ENCODE results near the gene ARHGEF11.

DNA sequence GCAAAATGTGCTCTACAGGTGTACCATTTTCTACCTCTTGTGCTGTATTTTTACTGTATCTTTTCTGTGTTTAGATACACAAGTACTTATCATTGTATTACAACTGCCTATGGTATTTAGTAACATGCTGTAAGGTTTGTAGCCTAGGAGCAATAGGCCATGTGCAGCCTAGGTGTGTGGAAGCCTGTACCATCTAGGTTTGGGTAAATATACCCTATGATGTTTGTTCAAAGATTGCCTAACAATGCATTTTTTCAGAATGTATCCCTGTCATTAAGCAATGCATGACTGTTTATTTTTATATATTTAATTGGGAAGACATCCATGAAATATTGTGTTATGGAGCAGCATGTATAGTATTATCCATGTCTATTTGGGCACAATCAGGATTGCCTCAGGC, 43.1 kb upstream of the ARHGEF11 start:
- no peak for TF ChIP-seq EZH2 (IDR thresholded peaks at IDR 0.05; ENCODE audit: borderline replicate concordance, insufficient read depth, low read depth, low read length, poor library complexity, severe bottlenecking)
- TF ChIP-seq, protein P1, sequence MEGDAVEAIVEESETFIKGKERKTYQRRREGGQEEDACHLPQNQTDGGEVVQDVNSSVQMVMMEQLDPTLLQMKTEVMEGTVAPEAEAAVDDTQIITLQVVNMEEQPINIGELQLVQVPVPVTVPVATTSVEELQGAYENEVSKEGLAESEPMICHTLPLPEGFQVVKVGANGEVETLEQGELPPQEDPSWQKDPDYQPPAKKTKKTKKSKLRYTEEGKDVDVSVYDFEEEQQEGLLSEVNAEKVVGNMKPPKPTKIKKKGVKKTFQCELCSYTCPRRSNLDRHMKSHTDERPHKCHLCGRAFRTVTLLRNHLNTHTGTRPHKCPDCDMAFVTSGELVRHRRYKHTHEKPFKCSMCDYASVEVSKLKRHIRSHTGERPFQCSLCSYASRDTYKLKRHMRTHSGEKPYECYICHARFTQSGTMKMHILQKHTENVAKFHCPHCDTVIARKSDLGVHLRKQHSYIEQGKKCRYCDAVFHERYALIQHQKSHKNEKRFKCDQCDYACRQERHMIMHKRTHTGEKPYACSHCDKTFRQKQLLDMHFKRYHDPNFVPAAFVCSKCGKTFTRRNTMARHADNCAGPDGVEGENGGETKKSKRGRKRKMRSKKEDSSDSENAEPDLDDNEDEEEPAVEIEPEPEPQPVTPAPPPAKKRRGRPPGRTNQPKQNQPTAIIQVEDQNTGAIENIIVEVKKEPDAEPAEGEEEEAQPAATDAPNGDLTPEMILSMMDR (IDR thresholded peaks at IDR 0.05): no peak

Measured in B cell (primary cell).